Parathyroid adenoma (tissue), 2 donors: Measurements from ENCODE around the gene THBS3.
"Not testable (repeated sequence)": the region's sequence is repeated elsewhere in the genome, so short reads cannot be mapped to it uniquely, and the experiment has no call there.

Source experiments
- H2AFZ ChIP-seq: fragments of 300-600 bp; sonication (generic); one replicate; pipeline ENCODE4 v1.7.0; 2017; ENCODE audit warnings: antibody characterized with exemption, mild to moderate bottlenecking
- H3K27ac ChIP-seq: fragments of 300-600 bp; sonication (generic); one replicate; pipeline ENCODE4 v1.7.0; 2017
- H3K27me3 ChIP-seq: fragments of 300-600 bp; sonication (generic); one replicate; pipeline ENCODE4 v1.7.0; 2017; ENCODE audit warnings: low read length; ENCODE audit not compliant: control insufficient read depth, insufficient read depth
- H3K36me3 ChIP-seq: fragments of 300-600 bp; sonication (generic); one replicate; pipeline ENCODE4 v1.7.0; 2017; ENCODE audit warnings: low read length; ENCODE audit not compliant: control insufficient read depth, insufficient read depth
- H3K4me1 ChIP-seq: fragments of 300-600 bp; sonication (generic); one replicate; pipeline ENCODE4 v1.7.0; 2017; ENCODE audit warnings: control low read depth
- H3K4me2 ChIP-seq: fragments of 300-600 bp; sonication (generic); one replicate; pipeline ENCODE4 v1.7.0; 2017; ENCODE audit warnings: low read length
- H3K4me3 ChIP-seq: fragments of 300-600 bp; sonication (generic); one replicate; pipeline ENCODE4 v1.7.0; 2017; ENCODE audit warnings: low read depth, low read length
- H3K79me2 ChIP-seq: fragments of 300-600 bp; sonication (generic); one replicate; pipeline ENCODE4 v1.7.0; 2017; ENCODE audit warnings: control low read depth
- H3K9ac ChIP-seq: fragments of 300-600 bp; sonication (generic); one replicate; pipeline ENCODE4 v1.7.0; 2017; ENCODE audit warnings: mild to moderate bottlenecking
- H3K9me3 ChIP-seq: fragments of 300-600 bp; sonication (generic); one replicate; pipeline ENCODE4 v1.7.0; 2017; ENCODE audit warnings: low read length; ENCODE audit not compliant: control insufficient read depth
- TF ChIP-seq, protein P1 (sequence below): fragments of 300-600 bp; sonication (generic); IDR thresholded peaks from one replicate; pipeline ENCODE4 v1.7.0; 2017; ENCODE audit warnings: antibody characterized with exemption, mild to moderate bottlenecking
- donor health status: primary hyperparathyroidism.

THBS3 gene

DNA sequence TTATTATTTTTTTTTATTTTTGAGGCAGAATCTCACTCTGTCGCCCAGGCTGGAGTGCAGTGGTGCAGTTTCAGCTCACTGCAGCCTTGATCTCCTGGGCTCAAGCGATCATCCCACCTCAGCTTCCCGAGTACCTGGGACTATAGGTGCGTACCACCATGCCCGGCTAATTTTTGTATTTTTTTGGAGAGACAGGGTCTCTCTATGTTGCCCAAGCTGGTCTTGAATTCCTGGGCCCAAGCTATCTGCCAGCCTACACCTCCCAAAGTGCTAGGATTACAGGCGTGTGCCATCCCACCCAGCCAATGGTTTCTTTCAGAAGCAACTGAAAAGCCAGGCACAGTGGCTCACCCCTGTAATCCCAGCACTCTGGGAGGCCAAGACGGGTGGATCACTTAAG lies 36.9 kb downstream of the THBS3 start:
- Histone ChIP-seq H3K4me3 (no peak overlapping the region), H3K4me1 (no peaks in the 10 kb centered on the region), H3K27me3 (no peaks in the 10 kb centered on the region), H3K36me3 (no peaks in the 10 kb centered on the region), H3K27ac (no peak overlapping the region), H2AFZ (no peak overlapping the region), H3K9me3 (no peaks in the 10 kb centered on the region), H3K9ac (no peak overlapping the region), H3K79me2 (no peaks in the 10 kb centered on the region), H3K4me2 (no peak overlapping the region)
- TF ChIP-seq, protein P1, sequence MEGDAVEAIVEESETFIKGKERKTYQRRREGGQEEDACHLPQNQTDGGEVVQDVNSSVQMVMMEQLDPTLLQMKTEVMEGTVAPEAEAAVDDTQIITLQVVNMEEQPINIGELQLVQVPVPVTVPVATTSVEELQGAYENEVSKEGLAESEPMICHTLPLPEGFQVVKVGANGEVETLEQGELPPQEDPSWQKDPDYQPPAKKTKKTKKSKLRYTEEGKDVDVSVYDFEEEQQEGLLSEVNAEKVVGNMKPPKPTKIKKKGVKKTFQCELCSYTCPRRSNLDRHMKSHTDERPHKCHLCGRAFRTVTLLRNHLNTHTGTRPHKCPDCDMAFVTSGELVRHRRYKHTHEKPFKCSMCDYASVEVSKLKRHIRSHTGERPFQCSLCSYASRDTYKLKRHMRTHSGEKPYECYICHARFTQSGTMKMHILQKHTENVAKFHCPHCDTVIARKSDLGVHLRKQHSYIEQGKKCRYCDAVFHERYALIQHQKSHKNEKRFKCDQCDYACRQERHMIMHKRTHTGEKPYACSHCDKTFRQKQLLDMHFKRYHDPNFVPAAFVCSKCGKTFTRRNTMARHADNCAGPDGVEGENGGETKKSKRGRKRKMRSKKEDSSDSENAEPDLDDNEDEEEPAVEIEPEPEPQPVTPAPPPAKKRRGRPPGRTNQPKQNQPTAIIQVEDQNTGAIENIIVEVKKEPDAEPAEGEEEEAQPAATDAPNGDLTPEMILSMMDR = no peak

GRCh38 chr1:155170101-155170785 lies 37.5 kb downstream of the THBS3 start:
- Histone ChIP-seq H3K79me2 (no peaks in the 10 kb centered on the region), H3K9ac (no peak overlapping the region), H3K4me1 (no peaks in the 10 kb centered on the region), H3K27me3 (no peaks in the 10 kb centered on the region), H3K27ac (no peak overlapping the region), H3K9me3 (no peaks in the 10 kb centered on the region), H3K4me2 (no peak overlapping the region), H3K4me3 (no peak overlapping the region), H3K36me3 (no peaks in the 10 kb centered on the region), H2AFZ (no peak overlapping the region)
- TF ChIP-seq, protein P1 = no peak

DNA sequence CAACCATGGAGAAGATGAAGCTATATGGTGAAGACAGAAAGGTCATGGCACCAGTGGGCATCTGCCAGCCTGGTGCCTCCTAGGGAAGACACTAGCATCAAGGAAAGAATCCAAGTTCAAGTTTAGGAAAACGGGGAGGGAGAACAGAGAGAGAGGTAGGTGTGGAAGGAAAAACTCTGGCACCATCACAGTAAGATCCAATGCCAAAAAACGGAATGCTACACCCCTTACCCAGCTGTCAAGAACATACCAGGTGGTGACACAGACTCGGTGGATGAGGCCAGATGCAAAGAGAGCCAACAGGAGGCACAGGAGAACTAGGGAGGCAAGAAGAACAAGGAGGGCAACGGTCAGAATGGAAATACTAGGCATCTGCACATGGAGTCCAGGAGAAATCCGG lies 38.2 kb downstream of the THBS3 start:
- no peaks in the 10 kb centered on the region for H3K4me1 ChIP-seq
- no peak overlapping the region for H3K4me2 ChIP-seq

DNA sequence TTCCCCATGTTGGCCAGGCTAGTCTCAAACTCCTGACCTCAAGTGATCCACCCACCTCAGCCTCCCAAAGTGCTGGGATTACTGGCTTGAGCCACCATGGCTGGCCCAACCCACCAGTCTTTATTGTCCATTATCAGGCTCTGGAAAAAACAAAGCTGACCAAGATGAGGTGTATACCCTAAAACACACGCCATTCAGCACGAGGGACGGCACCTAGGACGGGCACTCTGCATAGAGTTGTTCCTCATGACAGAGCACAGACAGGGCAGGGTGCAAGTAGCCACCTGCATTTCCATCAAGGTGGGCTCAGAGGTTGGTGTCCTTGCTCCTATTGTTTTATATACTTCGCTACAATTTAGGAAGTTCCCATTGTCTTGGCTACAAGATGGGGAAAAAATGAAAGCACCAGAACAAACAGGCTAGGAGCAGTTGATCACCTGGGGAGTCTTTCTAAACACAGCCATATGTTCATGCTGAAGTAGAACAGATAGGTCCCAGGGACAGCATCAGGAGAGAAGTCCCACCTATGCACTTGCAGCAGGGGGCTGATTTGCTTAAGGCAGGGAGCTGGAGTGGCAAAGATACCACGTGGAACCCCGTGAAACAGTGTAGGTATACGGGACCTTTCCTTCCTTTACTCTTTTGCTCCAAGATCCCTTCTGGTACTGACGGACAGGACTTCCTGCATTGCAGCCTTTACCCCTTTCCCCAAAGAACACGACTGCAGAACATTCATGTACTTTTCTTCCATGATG lies 39.1 kb downstream of the THBS3 start:
- Histone ChIP-seq H3K4me2 (no peak overlapping the region), H3K4me1 (no peaks in the 10 kb centered on the region), H3K27me3 (no peaks in the 10 kb centered on the region), H3K79me2 (no peaks in the 10 kb centered on the region), H3K9ac (no peak overlapping the region), H2AFZ (no peak overlapping the region), H3K27ac (no peak overlapping the region), H3K9me3 (no peaks in the 10 kb centered on the region), H3K4me3 (no peak overlapping the region), H3K36me3 (no peaks in the 10 kb centered on the region)
- TF ChIP-seq, protein P1 = no peak

More for the DNA sequence above, 38.2 kb downstream of the THBS3 start:
- H3K36me3 ChIP-seq = no peaks in the 10 kb centered on the region
- H3K79me2 ChIP-seq = no peaks in the 10 kb centered on the region
- H3K4me3 ChIP-seq = no peak overlapping the region
- TF ChIP-seq, protein P1 = no peak
- no peak overlapping the region for H2AFZ ChIP-seq
- no peak overlapping the region for H3K27ac ChIP-seq
- no peaks in the 10 kb centered on the region for H3K9me3 ChIP-seq
- no peaks in the 10 kb centered on the region for H3K27me3 ChIP-seq
- H3K9ac ChIP-seq = no peak overlapping the region

DNA sequence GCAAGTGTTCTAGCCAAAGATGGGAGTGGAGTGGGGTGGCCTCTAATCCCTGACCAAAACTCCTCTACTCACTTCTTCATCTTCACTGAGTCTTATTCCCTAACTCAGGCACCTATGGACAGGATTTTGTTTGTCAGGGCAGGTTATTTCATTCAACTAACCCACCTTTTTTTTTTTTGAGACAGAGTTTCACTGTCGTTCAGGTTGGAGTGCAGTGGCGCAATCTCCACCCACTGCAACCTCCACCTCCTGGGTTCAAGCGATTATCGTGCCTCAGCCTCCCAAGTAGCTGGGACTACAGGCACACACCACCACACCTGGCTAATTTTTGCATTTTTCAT lies 39.6 kb downstream of the THBS3 start:
- not testable (repeated sequence) for H3K4me3 ChIP-seq, H3K9ac ChIP-seq, H3K27me3 ChIP-seq, H3K36me3 ChIP-seq, H3K4me1 ChIP-seq, H3K27ac ChIP-seq, H3K9me3 ChIP-seq, H3K4me2 ChIP-seq, H3K79me2 ChIP-seq, H2AFZ ChIP-seq
